ENCODE results near the gene CACNB4. TPM values are rescaled to one million over a fixed set of nuclear protein-coding genes. Genes with fewer than 3 reads are reported as not detected.

The CACNB4 gene
- polyA plus RNA-seq, 2 of the 4 experiments (the other 2 are of a cell fraction): 0.25 to 0.53 TPM

DNA sequence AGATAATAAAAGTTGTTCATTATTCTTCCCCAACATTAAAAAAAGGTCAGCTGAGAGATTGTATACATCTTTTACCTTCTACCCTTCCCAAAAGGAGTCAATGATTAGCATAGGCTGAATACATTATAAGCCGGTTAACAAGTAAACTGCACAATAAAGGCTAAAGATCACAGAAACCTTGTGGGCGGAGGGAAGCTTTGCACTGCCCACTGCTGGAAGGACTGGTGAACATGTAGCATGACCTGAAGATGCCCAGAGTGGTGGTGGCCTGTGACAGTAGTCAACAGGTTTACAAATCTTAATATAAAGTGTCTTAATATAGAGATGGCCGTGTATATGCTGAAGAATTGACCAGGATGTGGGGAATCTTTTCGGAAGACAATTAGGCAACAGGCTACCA, 306.3 kb downstream of the CACNB4 start:
- WGBS (ENCODE audit: missing lambda C conversion rate): 93% methylated on average over 4 of the region's 4 CpGs
- CTCF ChIA-PET: interaction anchor here (1.1 kb wide), 1 partner anchor 14 kb away, joined by 3 read pairs; no protein-coding TSS in a partner anchor
- ATAC-seq: peak in 1 of 2 experiments; percentile 60; a peak in 3 of 6 replicates

DNA sequence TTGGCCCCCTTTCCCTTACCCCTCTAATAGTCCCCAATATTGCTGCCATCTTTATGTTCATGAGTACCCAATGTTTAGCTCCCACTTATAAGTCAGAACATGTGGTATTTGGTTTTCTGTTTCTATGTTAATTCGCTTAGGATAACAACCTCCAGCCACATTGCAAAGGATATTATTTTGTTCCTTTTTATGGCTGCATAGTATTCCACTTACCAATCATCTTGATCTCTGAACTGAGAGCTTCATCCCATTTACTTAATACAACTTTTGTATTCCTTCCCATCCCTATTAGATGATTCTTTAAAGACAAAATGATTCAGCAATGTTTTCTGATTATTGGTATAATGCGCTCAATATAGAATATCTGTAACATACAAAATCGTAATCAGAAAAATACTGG, 307.3 kb downstream of the CACNB4 start:
- H3K9me3 ChIP-seq: no peaks in the 10 kb centered on the region
- TF ChIP-seq ZFP36 (IDR thresholded peaks at IDR 0.05; ENCODE audit: borderline replicate concordance, partially characterized antibody): no peak
- DNase-seq (ENCODE audit: low read depth in 1 of 2, low spot score in 1 of 2) (no peak), ATAC-seq (no peak), FAIRE-seq (no peak)
- ChIA-PET CTCF (interaction anchor here (1.1 kb wide), 1 partner anchor 15 kb away, joined by 3 read pairs; no protein-coding TSS in a partner anchor), POLR2A (no interaction called here)
- no peak overlapping the region for H3K27ac ChIP-seq
- H3K4me3 ChIP-seq: no peak overlapping the region
- H3K4me2 ChIP-seq: no peak overlapping the region
- 94% methylated on average over 3 of the region's 3 CpGs for WGBS (ENCODE audit: missing lambda C conversion rate)
- no peaks in the 10 kb centered on the region for H3K4me1 ChIP-seq

More for the DNA sequence above, 306.3 kb downstream of the CACNB4 start:
- peak in 1 of 2 experiments; percentile 6 for DNase-seq (ENCODE audit: low read depth in 1 of 2, low spot score in 1 of 2)
- TF ChIP-seq, protein P1, sequence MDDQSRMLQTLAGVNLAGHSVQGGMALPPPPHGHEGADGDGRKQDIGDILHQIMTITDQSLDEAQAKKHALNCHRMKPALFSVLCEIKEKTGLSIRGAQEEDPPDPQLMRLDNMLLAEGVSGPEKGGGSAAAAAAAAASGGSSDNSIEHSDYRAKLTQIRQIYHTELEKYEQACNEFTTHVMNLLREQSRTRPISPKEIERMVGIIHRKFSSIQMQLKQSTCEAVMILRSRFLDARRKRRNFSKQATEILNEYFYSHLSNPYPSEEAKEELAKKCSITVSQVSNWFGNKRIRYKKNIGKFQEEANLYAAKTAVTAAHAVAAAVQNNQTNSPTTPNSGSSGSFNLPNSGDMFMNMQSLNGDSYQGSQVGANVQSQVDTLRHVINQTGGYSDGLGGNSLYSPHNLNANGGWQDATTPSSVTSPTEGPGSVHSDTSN (IDR thresholded peaks at IDR 0.05): no peak
- TF ChIP-seq KDM1A (IDR thresholded peaks at IDR 0.05; ENCODE audit: low read depth): no peak
- no peak for TF ChIP-seq CBX8 (IDR thresholded peaks at IDR 0.05)
- TF ChIP-seq FOSL2 (IDR thresholded peaks at IDR 0.05): no peak
- TF ChIP-seq FOSL2 (CRISPR knock-in tag; IDR thresholded peaks at IDR 0.05): no peak
- no peak for TF ChIP-seq MAFK (IDR thresholded peaks at IDR 0.05; ENCODE audit: partially characterized antibody)
- TF ChIP-seq SREBF2 (IDR thresholded peaks at IDR 0.05): no peak
- no peak for TF ChIP-seq KDM5A (IDR thresholded peaks at IDR 0.05)
- no peak for FAIRE-seq
- Histone ChIP-seq H3K4me1 (0 out of 3 replicates have a peak, but pooled peaks cover 5% of the 10 kb centered on the region), H3K27ac (no peak overlapping the region), H3K4me3 (no peak overlapping the region), H3K9me3 (no peaks in the 10 kb centered on the region), H3K4me2 (no peak overlapping the region)
- POLR2A ChIA-PET: no interaction called here

DNA sequence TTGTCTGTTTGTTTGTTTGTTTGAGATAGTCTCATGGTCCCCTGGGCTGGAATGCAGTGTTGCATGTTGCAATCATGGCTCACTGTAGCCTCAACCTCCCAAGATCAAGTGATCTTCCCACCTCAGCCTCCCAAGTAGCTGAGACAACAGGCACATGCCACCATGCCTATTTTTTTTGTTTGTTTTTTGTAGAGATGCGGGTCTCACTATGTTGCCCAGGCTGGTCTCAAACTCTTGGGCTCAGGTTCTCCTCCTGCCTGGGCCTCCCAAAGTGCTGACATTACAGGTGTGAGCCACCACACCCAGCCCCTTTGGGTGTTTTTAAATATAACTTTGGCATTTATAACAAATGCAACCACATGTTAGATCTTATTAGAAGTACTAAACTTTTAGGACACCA, 308.2 kb downstream of the CACNB4 start:
- WGBS (ENCODE audit: missing lambda C conversion rate): 79% methylated on average over 1 of the region's 1 CpG
- Histone ChIP-seq H3K4me3 (no peak overlapping the region), H3K9me3 (no peaks in the 10 kb centered on the region), H3K27ac (no peak overlapping the region), H3K4me1 (no peaks in the 10 kb centered on the region), H3K4me2 (no peak overlapping the region)
- TF ChIP-seq RARB (CRISPR knock-in tag; IDR thresholded peaks at IDR 0.05) (no peak), HDAC2 (IDR thresholded peaks at IDR 0.05) (no peak), CEBPB (IDR thresholded peaks at IDR 0.05) (no peak), ZFP36 (IDR thresholded peaks at IDR 0.05; ENCODE audit: borderline replicate concordance, partially characterized antibody) (no peak), FOXS1 (CRISPR knock-in tag; IDR thresholded peaks at IDR 0.05) (no peak)
- TF ChIP-seq, protein P2, sequence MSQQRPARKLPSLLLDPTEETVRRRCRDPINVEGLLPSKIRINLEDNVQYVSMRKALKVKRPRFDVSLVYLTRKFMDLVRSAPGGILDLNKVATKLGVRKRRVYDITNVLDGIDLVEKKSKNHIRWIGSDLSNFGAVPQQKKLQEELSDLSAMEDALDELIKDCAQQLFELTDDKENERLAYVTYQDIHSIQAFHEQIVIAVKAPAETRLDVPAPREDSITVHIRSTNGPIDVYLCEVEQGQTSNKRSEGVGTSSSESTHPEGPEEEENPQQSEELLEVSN (IDR thresholded peaks at IDR 0.05; ENCODE audit: borderline replicate concordance, low read depth): no peak
- TF ChIP-seq, protein P3, sequence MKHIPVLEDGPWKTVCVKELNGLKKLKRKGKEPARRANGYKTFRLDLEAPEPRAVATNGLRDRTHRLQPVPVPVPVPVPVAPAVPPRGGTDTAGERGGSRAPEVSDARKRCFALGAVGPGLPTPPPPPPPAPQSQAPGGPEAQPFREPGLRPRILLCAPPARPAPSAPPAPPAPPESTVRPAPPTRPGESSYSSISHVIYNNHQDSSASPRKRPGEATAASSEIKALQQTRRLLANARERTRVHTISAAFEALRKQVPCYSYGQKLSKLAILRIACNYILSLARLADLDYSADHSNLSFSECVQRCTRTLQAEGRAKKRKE (CRISPR knock-in tag; IDR thresholded peaks at IDR 0.05; ENCODE audit: low read depth): no peak
- TF ChIP-seq, protein P4, sequence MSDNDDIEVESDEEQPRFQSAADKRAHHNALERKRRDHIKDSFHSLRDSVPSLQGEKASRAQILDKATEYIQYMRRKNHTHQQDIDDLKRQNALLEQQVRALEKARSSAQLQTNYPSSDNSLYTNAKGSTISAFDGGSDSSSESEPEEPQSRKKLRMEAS (IDR thresholded peaks at IDR 0.05): no peak
- TF ChIP-seq, protein P5, sequence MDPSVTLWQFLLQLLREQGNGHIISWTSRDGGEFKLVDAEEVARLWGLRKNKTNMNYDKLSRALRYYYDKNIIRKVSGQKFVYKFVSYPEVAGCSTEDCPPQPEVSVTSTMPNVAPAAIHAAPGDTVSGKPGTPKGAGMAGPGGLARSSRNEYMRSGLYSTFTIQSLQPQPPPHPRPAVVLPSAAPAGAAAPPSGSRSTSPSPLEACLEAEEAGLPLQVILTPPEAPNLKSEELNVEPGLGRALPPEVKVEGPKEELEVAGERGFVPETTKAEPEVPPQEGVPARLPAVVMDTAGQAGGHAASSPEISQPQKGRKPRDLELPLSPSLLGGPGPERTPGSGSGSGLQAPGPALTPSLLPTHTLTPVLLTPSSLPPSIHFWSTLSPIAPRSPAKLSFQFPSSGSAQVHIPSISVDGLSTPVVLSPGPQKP (IDR thresholded peaks at IDR 0.05; ENCODE audit: low read depth, low read length): no peak
- no peak for FAIRE-seq
- ChIA-PET CTCF (no interaction called here), POLR2A (no interaction called here)
- DNase-seq (ENCODE audit: low read depth in 1 of 2, low spot score in 1 of 2): no peak
- no peak for ATAC-seq
